Heart left ventricle (tissue), 13 donors: ENCODE measurements around the gene DHH.

ENCODE experiments used
- POLR2A ChIP-seq, 2 donors: fragments of 450-650 bp; IDR thresholded peaks; one replicate each; pipeline ENCODE4 v1.6.1; 2017; ENCODE audit warnings: antibody characterized with exemption in 2 of 2, mild to moderate bottlenecking in 2 of 2, moderate library complexity in 2 of 2
- TF ChIP-seq, protein P1 (sequence below), 12 donors: fragments of 200-600 bp; sonication (generic) in 4 of 12; IDR thresholded peaks; one replicate each; pipeline versions ENCODE4 v1.5.0 to v1.8.0; 2018 to 2022; ENCODE audit warnings: antibody characterized with exemption in 12 of 12, mild to moderate bottlenecking in 5 of 12
- donor health status: ischemic (EF 13 %, LVEDD 7.1; RV severe dilation, severe dysfunction).
- donor health status: DM: no; HTN: yes; CAD: no.
- donor health status: DM: no; HTN: no; CAD: no.
- donor health status: ischemic (EF 25% LVEDD 6.9; RV normal size, moderate dysfunction).
- donor health status: ischemic (EF 25% LVEDD 5.7; RV mildly dilated, moderate dysfunction).
- donor health status: ischemic (EF 35%, LVEDD 5.7; RV mildly dilated, moderate dysfunction).
- donor health status: nonischemic (EF 11% LVEDD 7.7; RV severe dilation, severe dysfunction).
- donor health status: DM: yes; HTN: yes; CAD: no.
- donor health status: PGD.
- donor health status: ischemic (EF 29% LVEDD 5.4; RV normal size, mild dysfunction).
- donor health status: nonischemic (EF 23%, LVEDD 6.1; RV moderate dilation, normal function).

DNA sequence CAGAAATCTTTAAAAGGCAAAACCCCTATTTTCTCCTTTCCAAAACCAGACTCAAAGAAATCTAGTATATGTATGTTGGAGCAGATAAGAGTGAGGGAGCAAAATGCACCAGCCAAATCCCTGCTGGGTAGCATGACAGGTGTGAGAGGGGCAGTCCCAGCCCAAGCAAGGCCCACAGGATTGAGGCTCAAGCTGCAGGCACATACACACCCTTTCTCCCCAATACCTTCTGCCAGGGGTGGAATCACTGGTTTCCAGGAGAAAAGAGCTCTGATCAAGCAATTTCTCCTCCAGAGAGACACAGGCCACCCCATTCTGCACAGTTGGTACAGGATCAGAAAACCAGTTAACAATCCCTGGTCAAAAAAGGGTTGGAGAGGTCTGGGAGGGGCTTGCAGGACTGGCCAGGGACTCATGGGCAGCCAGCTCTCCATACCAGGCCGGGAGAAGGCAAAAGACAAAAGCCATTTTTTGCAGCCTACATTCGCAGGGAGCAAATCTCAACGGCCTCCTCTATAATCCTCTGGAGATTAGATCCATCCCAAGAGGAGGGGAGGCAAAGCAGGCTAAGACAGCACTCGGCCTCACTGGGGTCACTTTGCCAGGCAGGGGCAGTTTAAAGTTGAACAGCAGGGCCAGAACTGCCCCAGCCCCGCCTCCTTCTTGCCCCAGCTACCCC, 36.1 kb downstream of the DHH start:
- TF ChIP-seq, protein P1, sequence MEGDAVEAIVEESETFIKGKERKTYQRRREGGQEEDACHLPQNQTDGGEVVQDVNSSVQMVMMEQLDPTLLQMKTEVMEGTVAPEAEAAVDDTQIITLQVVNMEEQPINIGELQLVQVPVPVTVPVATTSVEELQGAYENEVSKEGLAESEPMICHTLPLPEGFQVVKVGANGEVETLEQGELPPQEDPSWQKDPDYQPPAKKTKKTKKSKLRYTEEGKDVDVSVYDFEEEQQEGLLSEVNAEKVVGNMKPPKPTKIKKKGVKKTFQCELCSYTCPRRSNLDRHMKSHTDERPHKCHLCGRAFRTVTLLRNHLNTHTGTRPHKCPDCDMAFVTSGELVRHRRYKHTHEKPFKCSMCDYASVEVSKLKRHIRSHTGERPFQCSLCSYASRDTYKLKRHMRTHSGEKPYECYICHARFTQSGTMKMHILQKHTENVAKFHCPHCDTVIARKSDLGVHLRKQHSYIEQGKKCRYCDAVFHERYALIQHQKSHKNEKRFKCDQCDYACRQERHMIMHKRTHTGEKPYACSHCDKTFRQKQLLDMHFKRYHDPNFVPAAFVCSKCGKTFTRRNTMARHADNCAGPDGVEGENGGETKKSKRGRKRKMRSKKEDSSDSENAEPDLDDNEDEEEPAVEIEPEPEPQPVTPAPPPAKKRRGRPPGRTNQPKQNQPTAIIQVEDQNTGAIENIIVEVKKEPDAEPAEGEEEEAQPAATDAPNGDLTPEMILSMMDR (IDR thresholded peaks at IDR 0.05), result no peak
- TF ChIP-seq POLR2A (IDR thresholded peaks at IDR 0.05), result no peak
